Sigmoid colon (tissue), 7 donors: ENCODE measurements around the gene EOMES. TPM values are rescaled to one million over a fixed set of nuclear protein-coding genes. Genes with fewer than 3 reads are reported as not detected.
A peak's percentile ranks its signal among the peaks of the same experiment; 100 is the strongest.

Experiments used
- DNase-seq: peaks from one replicate; pipeline ENCODE4 v3.0.0-alpha.2; 2019
- H3K27ac ChIP-seq, 4 donors: fragments of 200-600 bp; sonication (generic); one replicate each; pipeline ENCODE4 v1.5.1; 2016 to 2019; ENCODE audit warnings: mild to moderate bottlenecking in 1 of 4
- H3K27me3 ChIP-seq, 3 donors: fragments of 200-600 bp; sonication (generic); one replicate each; pipeline ENCODE4 v1.5.1; 2019; ENCODE audit warnings: mild to moderate bottlenecking in 1 of 3
- H3K36me3 ChIP-seq, 4 donors: fragments of 200-600 bp; sonication (generic); one replicate each; pipeline ENCODE4 v1.5.1; 2016 to 2019
- H3K4me1 ChIP-seq, 4 donors: fragments of 200-600 bp; sonication (generic); one replicate each; pipeline ENCODE4 v1.5.1; 2017 to 2019
- H3K4me3 ChIP-seq, 4 donors: fragments of 200-600 bp; sonication (generic); one replicate each; pipeline ENCODE4 v1.5.1; 2017 to 2019; ENCODE audit warnings: mild to moderate bottlenecking in 2 of 4, moderate library complexity in 1 of 4
- H3K9me3 ChIP-seq, 4 donors: fragments of 200-600 bp in 3 of 4; sonication (generic) in 3 of 4; one replicate each; pipeline versions ENCODE4 v1.5.1 to v1.6.1; 2013 to 2019
- EP300 ChIP-seq, 4 donors: sonication (generic); formaldehyde crosslinking; IDR thresholded peaks; one replicate each; pipeline ENCODE4 v1.6.1; 2017; ENCODE audit warnings: antibody characterized with exemption in 4 of 4
- POLR2A ChIP-seq, 2 donors: fragments of 450-650 bp; IDR thresholded peaks; one replicate each; pipeline ENCODE4 v1.6.1; 2016; ENCODE audit warnings: antibody characterized with exemption in 2 of 2, mild to moderate bottlenecking in 2 of 2, moderate library complexity in 2 of 2
- POLR2AphosphoS5 ChIP-seq, 4 donors: sonication (generic); formaldehyde crosslinking; IDR thresholded peaks; one replicate each; pipeline ENCODE4 v1.6.1; 2017; ENCODE audit warnings: antibody characterized with exemption in 4 of 4
- WGBS, 2 donors: extraction: QIAGEN DNeasy Blood & Tissue Kit; methylation state at CpG; one replicate each; pipeline ENCODE4 v1.1.7; 2013; 5-methylcytosine and 5-hydroxymethylcytosine counted together
- intact Hi-C: fragments of 100-400 bp; cut with DNase I; formaldehyde crosslinking; loops from one replicate; pipeline ENCODE4 v1.15.1; 2023
- polyA plus RNA-seq, 3 donors: library from polyadenylated mRNA; stranded (reverse); fragments of 200-250 nt; gene quantifications; one replicate each; pipeline ENCODE4 v1.2.3, GENCODE V29; 2013
- total RNA-seq, 4 donors: library from RNA; depleted of rRNA; stranded (reverse); fragments of >200 nt; gene quantifications; one replicate each; pipeline ENCODE4 v1.1.0, GENCODE V29; 2016
- TF ChIP-seq, protein P1 (sequence below), 4 experiments: fragments of 450-650 bp in 3 of 4; fragments of 200-600 bp in 1 of 4; IDR thresholded peaks; one replicate each; pipeline ENCODE4 v1.5.1; 2016 to 2019; ENCODE audit warnings: antibody characterized with exemption in 4 of 4, mild to moderate bottlenecking in 3 of 4, moderate library complexity in 2 of 4
- donor health status: healthy with polysubstance abuse.
- donor health status: Bipolar disorder and iron deficiency.
- donor health status: healthy.

The EOMES gene
- total and polyA plus RNA-seq, 7 donors: 0.23 to 0.67 TPM; not detected in 5

DNA sequence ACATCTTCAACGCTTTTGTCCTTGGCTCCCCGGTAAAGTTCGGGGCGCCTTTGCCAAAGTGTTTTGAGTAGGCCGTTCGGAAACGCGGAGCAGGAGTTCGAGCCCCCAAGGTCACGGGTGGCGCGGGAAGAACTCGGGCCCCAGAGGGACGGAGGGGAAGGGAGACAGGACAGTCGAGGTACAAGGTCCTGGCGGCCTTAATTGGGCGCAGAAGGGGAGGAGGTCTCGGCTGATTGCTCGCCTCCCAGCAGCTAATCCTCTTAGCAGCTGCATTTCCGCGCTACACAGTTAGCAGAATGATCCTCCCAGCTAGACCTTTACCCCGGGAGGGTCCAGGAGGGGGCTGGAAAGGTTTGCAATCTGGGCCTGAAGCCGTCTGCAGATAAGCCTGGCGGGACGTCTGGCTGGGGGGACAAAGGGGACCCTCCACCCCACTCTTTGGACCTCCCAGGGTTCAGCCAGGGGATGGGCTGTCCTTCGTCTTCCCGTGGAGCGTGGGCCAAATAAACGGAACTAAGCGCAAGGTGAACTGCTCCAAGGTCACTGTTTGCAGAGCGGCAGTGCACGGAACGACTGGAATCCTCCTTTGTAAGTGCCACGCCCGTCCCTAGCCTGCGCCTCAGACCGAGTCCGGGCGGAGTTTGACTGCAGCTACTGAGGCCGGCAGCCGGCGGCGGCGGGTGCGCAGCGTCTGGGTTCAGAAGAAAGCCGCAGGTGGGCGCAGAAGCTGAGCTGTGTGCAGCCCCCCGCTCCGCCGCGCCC lies 7.2 kb downstream of the EOMES start:
- Histone ChIP-seq H3K36me3 (no peaks in the 10 kb centered on the region), H3K9me3 (no peaks in the 10 kb centered on the region), H3K4me3 (no peak overlapping the region), H3K27me3 (peaks cover 22 to 78% (median 49%) of the 10 kb centered on the region in 3 donors), H3K4me1 (peaks cover 0 to 31% (median 24%) of the 10 kb centered on the region in 4 donors), H3K27ac (no peak overlapping the region)
- intact Hi-C loops: loop anchor here (5.0 kb wide), 1 partner anchor 527 kb away; the partner anchor contains the start of gene CMC1
- TF ChIP-seq POLR2A (IDR thresholded peaks at IDR 0.05): no peak
- no peak for TF ChIP-seq EP300 (IDR thresholded peaks at IDR 0.05)
- no peak for TF ChIP-seq POLR2AphosphoS5 (IDR thresholded peaks at IDR 0.05)
- TF ChIP-seq, protein P1, sequence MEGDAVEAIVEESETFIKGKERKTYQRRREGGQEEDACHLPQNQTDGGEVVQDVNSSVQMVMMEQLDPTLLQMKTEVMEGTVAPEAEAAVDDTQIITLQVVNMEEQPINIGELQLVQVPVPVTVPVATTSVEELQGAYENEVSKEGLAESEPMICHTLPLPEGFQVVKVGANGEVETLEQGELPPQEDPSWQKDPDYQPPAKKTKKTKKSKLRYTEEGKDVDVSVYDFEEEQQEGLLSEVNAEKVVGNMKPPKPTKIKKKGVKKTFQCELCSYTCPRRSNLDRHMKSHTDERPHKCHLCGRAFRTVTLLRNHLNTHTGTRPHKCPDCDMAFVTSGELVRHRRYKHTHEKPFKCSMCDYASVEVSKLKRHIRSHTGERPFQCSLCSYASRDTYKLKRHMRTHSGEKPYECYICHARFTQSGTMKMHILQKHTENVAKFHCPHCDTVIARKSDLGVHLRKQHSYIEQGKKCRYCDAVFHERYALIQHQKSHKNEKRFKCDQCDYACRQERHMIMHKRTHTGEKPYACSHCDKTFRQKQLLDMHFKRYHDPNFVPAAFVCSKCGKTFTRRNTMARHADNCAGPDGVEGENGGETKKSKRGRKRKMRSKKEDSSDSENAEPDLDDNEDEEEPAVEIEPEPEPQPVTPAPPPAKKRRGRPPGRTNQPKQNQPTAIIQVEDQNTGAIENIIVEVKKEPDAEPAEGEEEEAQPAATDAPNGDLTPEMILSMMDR (IDR thresholded peaks at IDR 0.05): no peak
- 3 to 4% methylated on average over 52 of the region's 52 CpGs for WGBS, 2 donors
- DNase-seq: no peak

DNA sequence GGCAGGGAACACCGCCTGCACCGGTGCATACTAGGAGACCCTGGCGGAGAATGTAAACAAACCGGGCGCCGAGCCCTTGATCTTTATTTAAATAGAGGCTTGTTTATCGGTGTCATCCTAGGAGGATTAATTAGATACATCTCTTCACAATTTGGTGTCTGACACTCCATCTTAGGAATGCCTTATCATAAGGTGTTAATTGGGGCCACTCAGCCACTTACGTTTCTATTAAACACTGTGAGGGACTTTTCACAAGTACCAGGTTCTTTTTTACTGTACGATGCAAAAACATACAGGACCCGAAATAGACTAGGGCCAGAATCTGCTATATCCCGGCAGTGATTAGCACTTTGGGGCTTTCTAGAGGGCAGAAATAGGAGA lies 8.0 kb downstream of the EOMES start:
- peaks cover 21 to 71% (median 42%) of the 10 kb centered on the region in 3 donors for H3K27me3 ChIP-seq
- no peak for TF ChIP-seq POLR2A (IDR thresholded peaks at IDR 0.05)
- TF ChIP-seq, protein P1 (IDR thresholded peaks at IDR 0.05): no peak
- no peak for TF ChIP-seq POLR2AphosphoS5 (IDR thresholded peaks at IDR 0.05)
- no peak for TF ChIP-seq EP300 (IDR thresholded peaks at IDR 0.05)
- intact Hi-C loops: no loop called here

DNA sequence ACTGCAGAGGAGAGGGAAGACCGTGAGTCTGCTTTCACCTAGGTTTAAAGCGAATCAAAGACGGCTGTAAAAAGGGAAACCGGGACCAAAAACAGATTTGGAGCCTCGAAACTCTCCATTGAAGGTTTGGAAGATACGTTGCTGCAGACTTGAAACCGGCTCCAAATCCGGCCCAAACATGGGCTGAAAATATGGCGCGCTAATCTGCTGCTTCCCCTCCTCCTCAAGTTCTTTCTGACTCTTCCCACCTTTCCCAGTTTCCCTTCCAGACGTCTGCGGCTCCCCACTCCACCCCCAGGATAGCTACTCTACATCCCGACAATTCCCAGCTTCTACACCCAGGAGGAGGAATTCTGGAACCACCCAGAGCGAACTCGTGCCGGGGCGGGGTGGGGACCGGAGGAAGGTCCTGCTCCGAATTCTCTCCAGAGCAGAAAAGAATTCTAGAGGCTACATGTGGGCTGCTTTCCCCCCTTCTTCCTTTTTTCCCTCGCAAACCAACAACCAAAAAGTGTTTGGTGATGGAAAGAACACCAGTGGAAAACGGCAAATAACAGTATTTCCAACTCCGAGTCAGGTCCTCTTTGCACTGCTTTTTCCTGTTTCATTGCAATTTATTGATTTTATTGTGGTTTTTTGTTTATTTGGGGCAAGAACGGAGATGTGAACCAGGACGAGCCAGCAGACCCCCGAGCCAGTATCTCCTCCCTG lies 8.5 kb downstream of the EOMES start:
- H3K27me3 ChIP-seq: peaks cover 21 to 65% (median 39%) of the 10 kb centered on the region in 3 donors
- intact Hi-C loops: no loop called here
- TF ChIP-seq POLR2AphosphoS5 (IDR thresholded peaks at IDR 0.05): no peak
- TF ChIP-seq, protein P1 (IDR thresholded peaks at IDR 0.05): no peak
- TF ChIP-seq POLR2A (IDR thresholded peaks at IDR 0.05): no peak
- TF ChIP-seq EP300 (IDR thresholded peaks at IDR 0.05): no peak
- WGBS, 2 donors: 1 to 2% methylated on average over 25 of the region's 25 CpGs
- peak overlapping the region; percentile 33 to 59 (median 48) for H3K4me3 ChIP-seq
- H3K9me3 ChIP-seq: no peaks in the 10 kb centered on the region
- H3K27ac ChIP-seq: no peak overlapping the region
- no peaks in the 10 kb centered on the region for H3K36me3 ChIP-seq
- no peak for DNase-seq
- H3K4me1 ChIP-seq: peaks cover 0 to 31% (median 24%) of the 10 kb centered on the region in 4 donors

More for the DNA sequence above, 8.0 kb downstream of the EOMES start:
- H3K27ac ChIP-seq: no peak overlapping the region
- peak overlapping the region in 3 of 4 donors; percentile 44 to 59 (median 52) for H3K4me3 ChIP-seq
- H3K4me1 ChIP-seq: peaks cover 0 to 31% (median 24%) of the 10 kb centered on the region in 4 donors
- WGBS, 2 donors: 3 to 7% methylated on average over 11 of the region's 11 CpGs
- no peaks in the 10 kb centered on the region for H3K36me3 ChIP-seq
- no peaks in the 10 kb centered on the region for H3K9me3 ChIP-seq
- no peak for DNase-seq

DNA sequence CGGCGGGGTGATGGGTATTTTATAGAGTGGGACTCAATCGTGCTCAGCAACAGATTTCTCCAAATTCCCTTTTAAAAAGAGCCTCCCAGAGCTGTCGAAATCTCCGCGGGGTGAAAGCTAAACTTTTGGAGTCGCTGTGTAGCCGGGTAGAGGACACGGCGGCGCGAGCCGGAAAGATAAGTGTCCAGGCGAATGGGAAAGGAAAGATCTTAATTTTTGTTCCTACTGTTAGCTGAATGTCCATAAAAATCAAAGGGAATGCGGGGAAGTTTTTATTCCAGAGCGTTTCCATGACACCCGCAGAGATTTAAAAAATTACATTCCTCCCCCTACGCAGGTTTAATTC lies 9.1 kb downstream of the EOMES start:
- H3K36me3 ChIP-seq: no peaks in the 10 kb centered on the region
- TF ChIP-seq POLR2AphosphoS5 (IDR thresholded peaks at IDR 0.05) (no peak), POLR2A (IDR thresholded peaks at IDR 0.05) (no peak), EP300 (IDR thresholded peaks at IDR 0.05) (no peak)
- TF ChIP-seq, protein P1 (IDR thresholded peaks at IDR 0.05): no peak
- no peak overlapping the region for H3K27ac ChIP-seq
- H3K9me3 ChIP-seq: no peaks in the 10 kb centered on the region
- peak overlapping the region; percentile 33 to 59 (median 48) for H3K4me3 ChIP-seq
- peaks cover 21 to 61% (median 37%) of the 10 kb centered on the region in 3 donors for H3K27me3 ChIP-seq
- H3K4me1 ChIP-seq: peaks cover 0 to 31% (median 24%) of the 10 kb centered on the region in 4 donors
- intact Hi-C loops: no loop called here
- no peak for DNase-seq
- WGBS, 2 donors: 1 to 3% methylated on average over 18 of the region's 18 CpGs
